KG1 (cell line): ENCODE data around the gene MAP3K12.
"Not testable (repeated sequence)": the region's sequence is repeated elsewhere in the genome, so short reads cannot be mapped to it uniquely, and the experiment has no call there.

Source experiments
- DNase-seq: peaks from one replicate; lab custom pipeline; 2025; lab: John Stamatoyannopoulos, UW

The MAP3K12 gene

GRCh38 chr12:53468282-53468681 lies 31.0 kb downstream of the MAP3K12 start:
- no peak for DNase-seq

GRCh38 chr12:53467880-53468279 lies 31.4 kb downstream of the MAP3K12 start:
- DNase-seq, result no peak

DNA sequence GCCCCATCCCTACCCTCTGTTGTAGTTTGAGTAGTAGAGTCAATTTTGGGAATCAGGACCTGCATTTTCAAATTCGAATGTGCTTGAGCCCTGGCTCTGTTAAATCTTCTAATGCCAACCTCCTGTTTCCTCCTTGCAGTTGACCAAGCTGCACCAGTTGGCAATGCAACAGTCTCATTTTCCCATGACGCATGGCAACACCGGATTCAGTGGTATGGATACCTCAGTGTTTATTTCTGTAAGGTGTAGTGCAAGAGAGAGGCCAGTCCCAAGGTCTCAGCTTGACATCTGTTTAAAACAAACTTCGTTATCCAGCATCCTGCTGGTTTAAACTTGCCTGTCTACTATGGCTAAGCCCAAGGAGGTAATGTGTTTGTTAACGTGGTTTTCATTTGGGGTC lies 32.2 kb downstream of the MAP3K12 start:
- DNase-seq, result no peak

- DNase-seq, result no peak
These were observed 32.6 kb downstream of the MAP3K12 start for GRCh38 chr12:53466640-53467039.

DNA sequence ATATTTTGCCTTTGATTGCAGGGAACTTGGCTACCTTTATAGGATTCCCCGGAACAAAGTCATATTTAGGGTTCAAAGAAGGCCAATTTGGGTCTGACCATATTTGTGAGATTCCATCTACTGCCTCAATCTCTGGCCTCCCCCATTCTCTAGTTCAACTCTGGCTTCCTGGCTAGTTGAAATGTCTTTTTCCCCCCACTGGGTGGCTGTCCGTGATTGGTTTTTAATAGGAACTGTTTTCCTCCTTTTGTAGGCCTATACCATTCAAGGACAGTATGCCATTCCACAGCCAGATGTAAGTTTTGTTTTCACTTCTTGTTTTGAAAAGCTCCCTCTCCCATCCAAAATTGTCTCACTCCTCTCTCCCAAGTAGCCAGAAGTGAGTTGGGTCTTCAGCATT lies 33.6 kb downstream of the MAP3K12 start:
- DNase-seq, result no peak

- DNase-seq, result no peak
These were observed 34.4 kb downstream of the MAP3K12 start for GRCh38 chr12:53464685-53465418.

DNA sequence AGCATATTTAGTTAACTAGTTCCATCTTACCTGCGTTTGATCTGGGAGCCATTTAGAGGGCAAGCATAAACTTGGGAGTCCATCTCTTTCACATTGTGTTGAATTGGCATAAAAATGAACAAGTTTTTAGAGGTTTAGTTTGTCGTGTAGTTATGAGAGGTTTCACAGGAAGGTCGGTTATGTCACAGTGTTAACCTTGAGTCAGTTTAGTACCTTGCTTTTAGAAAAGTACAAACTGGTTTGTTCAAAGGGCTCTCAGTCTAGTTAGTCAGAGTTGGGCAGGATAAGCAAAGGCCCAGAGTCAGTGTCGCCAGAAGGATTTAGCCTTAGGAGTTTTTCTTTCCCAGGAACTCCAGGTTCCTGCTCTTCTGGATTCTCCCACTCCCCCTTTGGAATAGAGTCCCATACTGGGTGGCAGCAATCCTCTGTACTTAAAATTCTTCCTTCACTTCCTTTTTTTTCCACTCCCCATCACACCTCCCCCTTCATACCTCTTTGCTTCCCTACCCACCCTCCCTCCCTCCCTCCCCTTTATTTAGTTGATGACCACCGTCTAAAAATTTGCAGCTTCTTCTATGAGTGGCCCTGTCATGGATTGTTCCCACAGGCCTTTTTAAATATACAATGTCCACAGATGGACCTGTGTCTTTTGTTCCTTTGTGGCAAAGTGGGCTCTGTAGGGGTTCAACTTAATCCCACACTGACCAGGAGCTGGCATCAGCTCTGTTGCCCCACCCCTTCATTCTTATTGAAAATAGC lies 35.3 kb downstream of the MAP3K12 start:
- no peak for DNase-seq

DNA sequence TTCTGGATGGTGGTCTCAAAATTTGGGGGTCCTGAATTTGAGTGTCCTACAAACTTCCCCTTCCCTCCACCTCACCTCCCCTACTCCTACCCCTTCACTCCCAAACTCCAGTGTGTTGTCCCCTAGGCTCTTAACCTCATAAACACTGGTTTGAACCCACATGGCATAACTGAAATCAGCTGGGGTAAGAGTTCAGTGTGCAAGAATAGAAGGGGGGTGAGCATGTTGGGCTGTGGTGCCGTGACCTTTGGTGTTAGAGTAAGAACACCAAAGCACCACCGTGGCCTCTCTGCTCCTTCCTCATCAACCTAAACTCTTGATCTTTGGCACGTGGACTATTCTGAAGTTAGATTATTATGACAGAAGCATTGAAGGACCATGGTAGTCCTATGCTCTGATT lies 36.3 kb downstream of the MAP3K12 start:
- DNase-seq, result no peak

DNA sequence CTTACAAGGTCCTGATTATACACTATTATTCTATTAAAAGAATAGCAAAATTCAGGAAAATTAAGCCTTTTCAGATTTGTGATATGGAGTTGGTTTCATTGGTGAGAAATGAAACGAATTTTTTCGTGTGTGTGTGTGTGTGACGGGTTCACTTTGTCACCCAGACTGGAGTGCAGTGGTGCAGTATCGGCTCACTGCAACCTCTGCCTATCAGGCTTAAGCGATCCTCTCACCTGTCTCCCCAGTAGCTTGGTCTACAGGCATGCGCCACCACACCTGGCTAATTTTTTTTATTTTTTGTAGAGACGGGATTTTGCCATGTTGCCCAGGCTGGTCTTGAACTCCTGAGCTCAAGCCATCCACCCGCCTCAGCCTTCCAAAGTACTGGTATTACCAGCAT lies 37.7 kb downstream of the MAP3K12 start:
- DNase-seq, result no peak

GRCh38 chr12:53461059-53461458 lies 38.2 kb downstream of the MAP3K12 start:
- no peak for DNase-seq

GRCh38 chr12:53459097-53459496 lies 40.2 kb downstream of the MAP3K12 start:
- DNase-seq, result no peak

- no peak for DNase-seq
These were observed 42.4 kb downstream of the MAP3K12 start for GRCh38 chr12:53456654-53457366.

GRCh38 chr12:53454707-53455106 lies 44.6 kb downstream of the MAP3K12 start:
- DNase-seq, result no peak

DNA sequence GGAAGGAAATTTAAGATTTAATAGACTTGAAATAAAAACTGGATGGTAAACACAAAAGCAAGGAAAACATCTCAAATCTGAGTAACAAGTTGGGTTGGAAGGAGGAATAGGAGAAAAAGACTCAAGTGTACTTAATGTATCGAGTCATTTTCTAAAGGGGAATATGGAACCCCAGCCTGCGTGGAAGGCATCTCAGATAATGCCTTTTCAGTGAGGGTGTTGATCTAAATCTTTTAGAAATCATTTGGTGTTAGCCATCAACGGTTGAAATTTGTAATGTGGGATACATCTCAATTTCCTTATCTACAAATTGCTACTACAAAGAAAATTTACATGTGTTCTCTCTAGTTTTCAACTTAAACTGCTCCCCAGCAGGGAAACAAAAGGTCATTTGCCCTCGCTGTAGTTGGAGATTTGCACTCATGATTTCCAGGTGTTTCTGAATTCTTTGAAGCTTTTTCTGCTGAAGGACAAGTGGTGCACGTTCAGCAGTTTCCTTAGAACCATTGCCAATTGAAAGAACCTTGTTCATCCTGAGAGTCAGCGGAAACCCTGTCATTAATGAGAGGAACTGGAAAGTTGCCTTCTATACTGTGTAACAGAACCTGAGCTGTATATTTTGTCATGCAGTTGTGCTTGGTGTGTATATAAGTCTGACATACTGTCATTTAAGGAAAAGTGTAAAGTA lies 45.2 kb downstream of the MAP3K12 start:
- DNase-seq, result no peak

GRCh38 chr12:53452159-53453077 lies 46.8 kb downstream of the MAP3K12 start:
- no peak for DNase-seq

- peak; percentile 58 for DNase-seq
These were observed 47.5 kb downstream of the MAP3K12 start, which contains the start of gene PCBP2 for GRCh38 chr12:53451661-53452158. Gene PCBP2 (plus strand): TSS chr12:53452102. CDS start chr12:53454801, 2,699 bp downstream.

- no peak for DNase-seq
These were observed 48.3 kb downstream of the MAP3K12 start for GRCh38 chr12:53450936-53451335.

DNA sequence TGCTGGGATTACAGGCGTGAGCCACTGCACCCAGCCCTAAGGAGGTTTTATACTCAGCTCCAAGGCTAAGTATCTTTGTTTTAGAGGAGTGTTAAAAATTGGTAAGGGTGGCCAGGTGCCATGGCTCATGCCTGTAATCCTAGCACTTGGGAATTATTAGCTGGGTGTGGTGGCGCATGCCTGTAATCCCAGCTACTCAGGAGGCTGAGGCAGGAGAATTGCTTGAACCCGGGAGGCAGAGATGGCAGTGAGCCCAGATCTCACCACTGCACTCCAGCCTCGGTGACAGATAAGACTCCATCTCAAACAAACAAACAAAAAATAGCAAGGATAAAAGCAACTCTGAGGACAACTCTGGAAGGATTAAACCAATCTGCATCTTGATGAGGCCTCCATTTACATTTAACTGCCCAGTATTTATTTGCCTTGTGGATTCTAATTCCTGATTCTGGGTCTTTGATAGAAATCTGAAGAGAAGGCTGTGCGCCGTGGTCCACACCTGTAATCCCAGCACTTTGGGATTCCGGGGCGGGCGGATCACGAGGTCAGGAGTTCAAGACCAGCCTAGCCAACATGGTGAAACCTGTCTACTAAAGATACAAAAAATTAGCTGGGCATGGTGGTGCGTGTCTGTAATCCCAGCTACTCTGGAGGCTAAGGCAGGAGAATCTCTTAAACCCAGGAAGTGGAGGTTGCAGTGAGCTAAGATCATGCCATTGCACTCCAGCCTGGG lies 54.5 kb downstream of the MAP3K12 start:
- not testable (repeated sequence) for DNase-seq

DNA sequence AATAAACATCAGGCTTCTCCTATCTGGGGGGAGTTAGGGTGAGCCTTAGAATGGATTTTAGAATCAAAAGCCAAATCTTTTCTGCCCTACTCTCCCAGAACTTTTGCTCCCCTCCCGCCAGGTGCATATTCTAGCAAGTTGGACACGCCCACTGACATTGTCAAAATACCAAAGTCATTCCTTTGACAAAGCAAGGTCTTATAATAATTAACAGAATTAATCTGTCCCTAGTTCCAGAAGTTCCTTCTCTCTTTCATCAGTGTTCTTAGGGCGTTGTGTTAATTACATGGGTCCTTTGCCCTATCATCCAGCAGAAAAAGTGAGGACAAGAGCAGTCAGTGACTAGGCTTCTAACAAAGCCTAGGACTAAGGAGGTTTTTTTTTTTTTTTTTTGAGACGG lies 55.3 kb downstream of the MAP3K12 start:
- no peak for DNase-seq
